SKM-1 (cell line): ENCODE measurements around the gene LCE6A.

Experiments used
- DNase-seq: peaks from one replicate; lab custom pipeline; 2025; ENCODE audit not compliant: unreplicated experiment; lab: John Stamatoyannopoulos, UW

Gene LCE6A, protein sequence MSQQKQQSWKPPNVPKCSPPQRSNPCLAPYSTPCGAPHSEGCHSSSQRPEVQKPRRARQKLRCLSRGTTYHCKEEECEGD

DNA sequence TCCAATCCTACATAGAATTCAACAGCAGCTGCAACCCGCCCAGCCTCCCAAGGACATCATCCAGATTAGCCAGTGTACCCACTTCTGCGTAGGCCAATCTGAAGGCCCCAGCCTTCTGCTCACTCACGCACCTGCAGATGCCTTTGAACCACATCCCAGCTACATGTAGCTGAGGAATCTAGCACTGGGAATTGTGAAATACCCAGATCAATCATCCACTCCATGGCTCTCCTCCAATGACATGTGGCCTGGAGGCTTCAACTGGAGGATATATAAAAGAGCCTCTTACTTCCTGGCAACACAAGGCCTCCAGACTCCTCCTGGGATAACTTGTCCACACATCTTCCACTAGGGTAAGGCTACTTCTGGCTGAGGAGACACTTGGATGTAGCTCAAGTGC is at the start of gene LCE6A:
Gene LCE6A (plus strand): TSS at position 301 of the 400 bp plus-strand sequence. CDS start 665 bp downstream, outside the sequence.
- DNase-seq: no peak

DNA sequence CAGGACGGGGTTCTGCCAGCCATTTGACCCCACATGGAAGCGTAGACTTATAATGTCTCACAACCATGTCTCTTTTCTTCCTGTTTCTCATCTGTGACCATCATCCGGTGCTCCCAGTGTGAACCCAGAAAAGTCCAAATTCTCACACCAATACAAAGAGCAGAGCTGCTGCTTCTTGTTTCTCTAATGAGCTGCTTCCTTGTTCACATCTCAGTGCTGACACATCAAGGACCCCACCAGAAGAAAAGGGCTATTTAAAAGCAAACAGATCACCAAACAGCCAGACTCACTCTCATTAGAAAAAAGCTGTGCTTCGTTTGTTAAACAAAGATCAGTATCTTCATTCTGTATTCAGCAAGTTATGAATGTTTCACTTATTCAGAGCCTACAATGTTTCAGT is 47.0 kb upstream of the LCE6A start:
- DNase-seq: no peak

DNA sequence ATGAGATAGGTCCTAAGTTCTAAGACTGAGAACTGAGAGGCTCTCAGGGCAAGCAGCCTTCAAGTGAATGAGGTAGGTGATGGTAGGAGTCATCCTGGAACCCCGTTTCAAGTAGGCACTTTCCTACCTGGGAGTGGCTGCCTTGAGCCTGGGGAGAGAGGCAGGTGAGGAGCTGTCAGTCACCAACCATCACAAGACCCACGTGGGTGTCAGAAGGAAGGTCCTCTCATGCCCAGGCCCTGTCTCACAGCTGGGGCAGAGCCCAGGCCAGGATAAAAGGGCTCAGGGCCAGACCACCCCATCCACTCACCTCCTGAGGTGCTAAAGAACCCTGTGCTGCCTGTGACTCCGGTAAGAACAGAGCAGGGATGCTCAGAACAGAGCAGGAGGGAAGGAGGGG is 46.2 kb upstream of the LCE6A start, which contains the start of gene LCE1D:
Gene LCE1D (plus strand): TSS at position 301 of the 400 bp plus-strand sequence. CDS start 1,074 bp downstream, outside the sequence.
- DNase-seq: no peak

DNA sequence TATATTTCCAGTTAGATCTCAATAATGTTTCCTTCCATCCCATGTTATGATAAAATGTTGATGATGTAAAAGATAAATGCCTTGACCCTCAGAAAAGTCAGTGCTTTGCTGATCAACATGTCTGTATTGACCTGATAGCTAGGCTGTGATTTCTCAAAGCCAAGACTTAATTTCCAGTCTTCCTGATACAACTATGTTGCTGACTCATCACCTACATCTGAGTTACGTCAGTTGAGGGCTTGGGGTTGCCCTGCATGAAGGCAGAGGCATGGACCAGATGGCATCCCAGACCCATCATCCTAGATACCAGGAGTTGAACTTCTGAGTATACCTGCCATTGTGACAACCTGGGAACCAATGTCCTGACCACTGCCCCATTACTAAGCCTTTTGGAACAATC is 41.3 kb upstream of the LCE6A start:
- no peak for DNase-seq

DNA sequence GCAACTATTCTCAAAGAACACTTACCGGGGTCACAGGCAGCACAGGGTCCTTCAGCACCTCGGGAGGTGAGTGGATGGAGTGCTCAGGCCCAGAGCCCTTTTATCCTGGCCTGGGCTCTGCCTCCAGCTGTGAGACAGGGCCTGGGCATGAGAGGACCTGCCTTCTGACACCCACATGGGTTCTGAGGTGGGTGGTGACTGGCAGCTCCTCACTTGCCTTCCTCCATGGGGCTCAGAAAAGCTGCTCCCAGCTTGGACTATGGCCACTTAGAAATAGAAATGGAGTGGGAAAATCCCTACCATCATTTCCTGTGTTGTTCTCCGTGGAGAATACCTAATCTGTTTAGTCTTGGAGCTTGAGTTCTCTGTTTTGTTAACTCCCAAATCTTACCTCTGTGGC is 36.1 kb upstream of the LCE6A start, which contains the start of gene LCE1C:
Gene LCE1C (minus strand): TSS at position 76 of the 400 bp plus-strand sequence. CDS start 1,173 bp downstream, outside the sequence.
- no peak for DNase-seq

DNA sequence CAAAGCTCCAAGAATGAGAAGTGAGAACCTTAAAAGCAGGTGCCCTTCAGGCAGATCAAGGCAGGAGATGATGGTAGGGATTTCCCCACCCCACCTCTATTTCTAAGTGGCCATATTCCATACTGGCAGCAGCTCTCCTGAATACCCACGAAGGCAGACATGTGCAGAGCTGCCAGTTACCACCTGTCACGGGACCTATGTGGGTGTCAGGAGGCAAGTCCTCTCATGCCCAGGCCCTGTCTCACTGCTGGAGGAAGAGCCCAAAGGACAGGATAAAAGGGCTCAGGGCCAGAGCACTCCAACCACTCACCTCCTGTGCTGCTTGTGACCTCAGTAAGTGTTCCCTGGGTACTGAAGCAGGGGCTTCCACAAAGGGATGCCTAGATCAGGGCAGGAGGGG is 31.6 kb upstream of the LCE6A start:
- no peak for DNase-seq

DNA sequence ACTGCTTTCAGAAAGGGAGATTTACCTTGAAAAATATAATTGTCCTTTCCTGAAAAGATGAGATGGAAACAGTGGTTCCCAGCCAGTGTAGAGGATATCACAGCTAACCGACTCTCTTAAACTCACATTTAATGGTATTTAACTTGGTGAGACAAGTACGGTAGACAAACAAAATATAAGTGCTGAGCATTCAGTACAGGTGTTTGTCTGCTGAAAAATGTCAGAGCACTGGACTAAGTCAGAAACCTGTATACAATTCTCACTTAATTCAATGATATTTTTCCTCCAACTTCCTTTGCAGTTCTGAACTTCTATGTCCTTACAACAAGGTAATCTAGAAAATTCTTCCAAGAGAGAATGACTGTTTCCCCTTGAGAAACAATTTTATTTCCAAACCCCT is 31.0 kb upstream of the LCE6A start, which contains the start of gene LCE1B:
Gene LCE1B (plus strand): TSS at position 301 of the 400 bp plus-strand sequence. CDS start 476 bp downstream, outside the sequence.
- DNase-seq: no peak

DNA sequence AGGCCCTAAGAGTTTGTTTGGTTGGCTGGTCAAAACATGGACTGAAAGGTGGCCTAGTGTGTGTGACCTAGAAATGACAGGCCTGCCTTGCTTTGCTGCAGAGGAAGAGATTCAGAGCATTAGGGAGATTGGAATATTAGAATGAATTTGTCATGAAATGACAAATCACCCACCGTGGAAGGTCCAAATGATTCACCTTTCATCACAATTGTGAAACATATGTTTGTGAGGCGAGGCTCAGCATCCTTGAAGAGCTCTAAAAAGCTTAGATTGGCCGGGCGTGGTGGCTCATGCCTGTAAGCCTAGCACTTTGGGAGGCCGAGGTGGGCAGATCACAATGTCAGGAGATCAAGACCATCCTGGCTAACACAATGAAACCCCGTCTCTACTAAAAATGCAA is 25.3 kb upstream of the LCE6A start:
- no peak for DNase-seq

DNA sequence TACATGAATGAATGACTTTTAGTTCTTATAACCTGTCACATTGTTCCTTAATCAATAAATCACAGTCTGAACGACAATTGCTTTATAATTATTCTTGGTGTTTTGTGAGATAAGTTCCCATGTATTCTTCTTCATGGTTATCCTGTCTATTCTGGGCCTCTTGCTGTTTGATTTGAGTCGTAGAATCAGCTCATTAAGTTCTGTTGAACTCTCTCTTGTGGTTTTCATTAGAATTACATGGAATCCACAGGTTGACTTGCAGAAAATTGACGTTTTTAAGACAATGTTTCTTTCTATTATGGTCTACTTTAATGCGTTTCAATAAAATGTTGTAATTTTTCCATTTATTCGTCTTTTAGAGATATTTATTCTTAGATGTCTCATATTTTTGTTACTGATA is 19.4 kb upstream of the LCE6A start:
- no peak for DNase-seq

DNA sequence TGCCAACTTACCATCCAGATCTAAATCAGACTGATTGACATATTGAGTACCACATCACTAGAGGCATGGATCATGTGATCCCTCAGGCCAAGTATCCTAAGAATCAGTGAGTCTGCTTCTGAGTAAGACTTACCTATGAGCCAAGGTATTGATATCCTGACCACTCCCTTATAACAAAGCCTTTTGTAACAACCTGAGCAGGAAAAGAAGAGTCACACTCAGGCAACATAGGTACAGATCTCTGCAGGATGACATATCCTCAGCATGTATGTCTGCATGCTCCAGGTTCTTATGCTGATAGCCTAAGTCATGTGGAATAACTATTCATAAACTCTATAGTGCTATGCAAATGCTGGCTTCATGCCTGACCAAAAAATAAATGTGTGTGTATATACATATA is 17.7 kb upstream of the LCE6A start:
- no peak for DNase-seq

DNA sequence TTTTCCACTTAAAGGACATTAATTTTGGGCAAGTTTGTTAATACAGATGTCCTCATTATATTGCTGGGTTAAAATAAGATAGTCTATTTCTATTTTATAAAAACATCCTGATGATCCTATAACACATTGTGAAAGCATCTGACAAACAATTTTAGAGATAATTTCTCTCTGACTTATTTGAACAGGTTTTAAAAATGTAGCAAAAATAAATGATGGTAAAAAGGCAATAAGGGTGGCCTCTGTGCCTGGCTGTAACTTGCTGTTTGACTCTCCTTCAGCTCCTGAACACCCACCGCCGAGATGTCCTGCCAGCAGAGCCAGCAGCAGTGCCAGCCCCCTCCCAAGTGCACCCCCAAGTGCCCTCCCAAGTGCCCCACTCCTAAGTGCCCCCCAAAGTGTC is 15.5 kb upstream of the LCE6A start, which contains the start of gene LCE1A:
Gene LCE1A (plus strand): TSS at position 301 of the 400 bp plus-strand sequence. CDS start 0 bp downstream, at position 301.
- DNase-seq: no peak

DNA sequence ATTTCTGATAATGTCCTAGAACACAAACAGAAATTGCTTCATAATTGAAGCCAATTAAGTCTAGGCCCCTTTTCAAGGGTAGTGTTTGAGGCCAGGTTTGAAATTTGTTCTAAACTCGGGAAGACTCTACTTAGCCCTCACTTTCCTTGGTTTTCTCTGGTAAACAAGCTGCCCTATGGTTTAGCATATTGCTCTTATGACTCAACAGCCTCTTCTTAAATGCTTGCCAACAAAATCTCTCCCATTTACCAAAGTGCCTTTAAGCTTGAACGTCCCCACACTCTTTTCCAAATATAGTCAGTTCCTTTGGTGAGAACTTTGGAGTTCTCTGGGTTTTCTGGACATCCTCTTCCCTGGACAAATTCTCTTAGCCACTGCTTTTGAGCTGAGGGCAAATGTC is 5.8 kb upstream of the LCE6A start:
- DNase-seq: no peak

DNA sequence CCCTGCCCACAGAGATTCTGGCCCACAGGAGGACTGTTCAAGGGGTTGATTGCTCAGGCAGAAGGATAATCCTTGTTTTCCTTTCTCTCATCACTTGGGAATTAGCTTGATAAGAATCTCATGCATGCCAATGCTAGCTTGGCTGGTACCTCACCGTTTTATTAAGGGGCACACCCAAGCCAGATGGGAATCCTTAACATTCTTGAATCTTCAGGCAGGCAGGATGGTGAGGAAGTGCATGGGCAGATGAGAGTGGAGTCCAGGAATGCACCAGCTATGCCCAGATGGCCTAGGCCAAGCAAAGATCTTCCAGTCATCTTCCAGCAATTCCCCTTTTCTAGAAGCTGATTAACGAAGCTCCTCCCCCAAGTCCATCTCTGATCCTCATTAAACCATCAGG is 13.0 kb downstream of the LCE6A start:
- DNase-seq: no peak

DNA sequence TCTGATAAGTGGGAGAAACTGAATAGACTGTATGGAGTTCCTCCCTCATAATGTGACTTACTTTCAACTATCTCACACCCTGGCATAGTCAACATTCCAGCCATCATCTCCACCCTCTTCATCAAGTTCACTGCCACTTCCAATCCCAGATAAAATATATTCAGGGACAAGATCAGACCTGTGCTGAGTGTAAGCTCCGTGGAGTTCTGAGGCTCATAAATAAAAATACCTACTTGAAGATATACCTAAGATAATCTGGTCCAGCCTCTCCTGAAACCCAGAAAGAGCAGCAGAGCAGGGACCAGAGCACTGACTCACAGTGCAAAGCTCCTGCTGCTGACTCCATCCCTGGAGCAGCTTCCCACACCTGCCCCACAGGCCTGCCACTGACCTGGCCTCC is 15.4 kb downstream of the LCE6A start:
- no peak for DNase-seq

DNA sequence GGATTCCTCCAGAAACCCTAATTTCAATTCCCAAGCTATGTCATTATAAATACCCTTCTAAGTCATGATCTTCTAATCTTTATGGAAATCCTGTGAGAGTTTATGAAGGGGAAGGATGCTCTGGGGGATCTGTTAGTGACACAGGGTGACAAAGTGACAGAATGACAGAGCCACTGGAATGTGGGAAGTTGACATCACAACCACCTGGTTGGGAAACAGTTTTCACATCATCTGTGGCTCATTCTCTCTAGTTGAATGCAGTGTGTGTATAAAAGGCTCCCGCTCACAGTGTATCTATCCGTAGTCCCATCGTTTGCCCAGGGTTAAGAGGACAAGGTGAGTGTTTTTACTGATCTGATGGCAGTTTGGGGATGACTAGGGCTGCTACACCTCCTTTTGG is 17.0 kb downstream of the LCE6A start, which contains the start of gene LCE7A:
Gene LCE7A (plus strand): TSS at position 301 of the 400 bp plus-strand sequence. CDS start 702 bp downstream, outside the sequence.
- no peak for DNase-seq

DNA sequence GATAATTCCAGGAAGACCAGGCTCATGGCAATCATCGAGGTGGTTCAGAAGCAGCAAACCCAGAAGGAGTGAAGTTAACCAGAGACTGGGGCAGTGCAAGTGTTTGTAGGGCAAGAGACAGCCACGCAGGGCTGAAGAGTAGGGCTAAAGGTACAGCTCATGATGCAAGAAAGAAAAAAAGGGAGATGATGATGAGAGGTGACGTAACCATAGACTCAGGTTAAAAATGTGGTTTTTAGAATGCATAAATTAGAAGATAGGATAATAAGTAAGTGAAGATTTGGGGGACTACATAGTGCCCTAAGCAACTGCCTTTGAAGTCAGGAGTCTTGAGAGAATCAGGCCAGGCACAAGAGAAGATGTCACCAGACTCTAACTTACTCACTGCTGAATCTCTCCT is 17.5 kb downstream of the LCE6A start:
- no peak for DNase-seq

DNA sequence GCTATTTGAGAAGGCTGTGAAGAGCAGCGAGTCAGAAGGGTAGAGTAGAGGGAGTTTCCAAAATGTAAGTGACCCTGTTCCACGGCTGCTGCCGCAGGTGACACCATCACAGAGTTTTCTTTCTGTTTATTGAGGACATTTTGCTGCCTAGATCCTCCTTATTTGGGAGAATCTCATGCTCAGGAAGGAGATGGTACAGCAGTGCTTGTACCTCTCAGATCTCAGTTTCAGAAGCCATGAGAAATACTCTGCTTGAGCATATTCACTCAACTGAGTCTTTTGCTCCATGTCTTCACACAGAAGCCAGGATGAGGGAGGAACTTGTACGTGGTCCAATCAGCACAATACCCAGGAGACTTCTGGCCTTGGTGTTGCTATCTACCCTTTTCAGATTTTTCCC is 18.7 kb downstream of the LCE6A start:
- DNase-seq: no peak

DNA sequence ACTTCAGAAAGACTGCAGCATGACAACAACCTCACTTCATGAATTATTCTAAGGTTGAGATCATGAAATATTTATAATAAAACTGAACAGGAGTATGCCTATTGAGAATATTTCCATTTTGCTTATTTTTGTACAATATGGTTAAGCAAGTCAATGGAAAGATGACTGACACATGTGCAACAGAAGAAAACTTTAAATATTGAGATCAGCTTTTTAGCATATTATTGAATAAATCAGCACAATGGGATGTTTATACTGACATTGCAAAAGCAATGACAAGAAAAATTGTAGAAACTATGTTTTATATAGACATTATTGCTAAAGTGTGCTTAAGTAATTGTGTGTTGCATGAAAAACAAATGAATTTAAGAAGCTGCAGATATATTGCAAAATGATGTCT is 21.8 kb downstream of the LCE6A start:
- DNase-seq: no peak

DNA sequence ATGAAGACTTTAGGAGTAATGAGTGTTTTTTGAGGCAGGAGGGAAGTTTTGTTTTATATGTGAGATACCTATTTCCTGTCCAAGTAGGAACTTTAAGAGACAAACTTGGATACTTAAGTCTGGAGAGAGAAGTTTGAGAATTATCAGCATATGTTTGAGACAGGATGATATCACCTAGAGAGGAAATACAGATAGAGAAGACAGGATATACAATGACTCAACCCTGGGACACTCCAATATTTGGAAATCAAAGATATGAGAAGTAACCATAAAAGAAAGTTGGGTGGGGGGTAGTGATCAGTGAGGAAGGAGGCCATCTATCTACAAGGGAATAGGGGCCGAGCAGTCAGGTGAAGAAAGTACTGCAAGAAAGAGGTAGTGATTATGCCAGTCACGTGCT is 23.7 kb downstream of the LCE6A start:
- DNase-seq: no peak

DNA sequence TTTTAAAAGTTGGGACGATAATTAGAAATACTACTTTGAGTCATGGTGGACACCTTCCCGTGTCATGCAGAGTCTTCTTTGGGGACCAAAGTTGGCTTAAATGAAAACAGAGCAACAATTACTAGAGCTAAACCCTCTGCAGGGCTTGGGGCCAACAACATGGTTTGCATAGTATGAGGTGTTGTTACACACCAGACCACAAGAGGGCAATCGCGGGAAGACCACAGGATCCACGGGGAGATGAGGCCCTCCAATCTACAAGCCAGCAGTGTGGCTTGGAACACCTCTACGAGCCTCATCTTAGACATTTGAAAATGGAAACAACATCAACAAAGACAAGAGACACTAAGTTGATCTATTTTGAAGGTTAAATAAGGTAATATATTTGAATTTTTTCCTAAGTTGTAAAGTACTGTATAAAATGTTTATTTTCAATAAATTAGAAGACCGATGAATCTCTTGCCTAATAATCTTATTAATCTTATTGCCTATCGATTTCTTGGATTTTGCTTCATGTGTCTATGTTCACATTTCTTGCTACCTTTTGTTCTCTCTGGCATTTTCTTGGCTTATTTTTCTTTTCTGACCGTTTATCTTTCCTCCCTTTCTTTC is 27.3 kb downstream of the LCE6A start:
- DNase-seq: peak; percentile 72

DNA sequence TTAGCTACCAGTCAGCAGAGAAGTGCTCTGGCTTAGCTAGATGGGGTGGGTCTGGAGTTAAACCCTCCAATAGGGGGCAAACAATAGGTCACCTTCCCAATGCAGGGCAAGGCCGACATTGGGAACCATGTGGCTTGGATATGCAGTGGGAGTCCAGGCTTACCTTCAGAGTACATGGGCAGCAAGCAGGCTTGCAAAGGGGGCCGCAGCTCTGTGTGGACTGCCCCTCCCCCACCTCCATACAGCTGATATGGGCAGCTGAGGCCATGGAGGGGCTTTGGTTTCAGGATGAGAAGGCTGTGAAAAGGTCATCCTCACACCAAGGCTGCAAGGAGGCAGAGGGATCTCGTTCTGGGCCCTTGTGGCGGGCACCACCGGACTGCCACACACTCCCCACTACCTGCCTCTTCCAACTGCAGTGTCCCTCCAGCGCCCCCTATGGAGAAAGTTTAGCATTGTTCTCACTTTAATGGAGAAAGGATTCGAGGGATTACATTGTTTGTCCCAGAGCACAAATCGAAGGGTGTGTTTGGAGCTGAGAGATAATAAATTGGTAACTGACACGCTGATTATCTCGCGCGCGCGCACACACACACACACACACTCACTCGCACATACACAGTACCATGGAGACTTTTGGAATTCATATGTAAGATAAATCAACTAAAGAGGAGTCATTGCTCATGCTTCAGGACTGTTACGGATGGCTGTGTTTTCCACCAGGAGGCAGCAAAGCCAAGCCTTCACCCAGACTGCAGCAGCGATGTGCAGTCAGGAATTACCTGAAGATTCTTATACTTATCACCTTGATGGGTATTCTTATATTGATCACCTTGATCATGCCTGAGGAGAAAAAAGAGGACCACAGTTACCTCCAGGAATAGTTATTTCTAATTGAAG is 28.4 kb downstream of the LCE6A start:
- DNase-seq: peak; percentile 16

DNA sequence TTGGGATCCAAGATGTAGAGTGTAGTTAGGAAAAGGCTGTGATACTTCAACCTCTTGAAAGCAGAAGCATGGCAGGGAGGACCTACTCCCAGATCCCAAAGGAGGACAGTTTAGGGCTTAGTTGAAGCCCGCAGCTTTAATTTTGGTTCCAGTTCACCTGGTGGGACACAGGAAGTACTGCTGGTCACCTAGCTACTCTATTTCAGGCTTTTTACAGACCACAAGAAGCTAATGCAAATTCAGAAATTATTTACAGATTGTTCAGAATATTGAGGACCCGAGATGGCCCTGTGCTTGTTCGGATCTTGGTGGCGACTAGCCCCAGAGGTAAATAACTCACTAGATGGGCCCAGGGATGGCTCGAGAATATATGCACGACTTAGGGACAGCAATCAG is 29.1 kb downstream of the LCE6A start:
- DNase-seq: no peak
